SK-N-SH (cell line): ENCODE results near the gene WDR87. TPM values are rescaled to one million over a fixed set of nuclear protein-coding genes. Genes with fewer than 3 reads are reported as not detected.

Experiments used
- CTCF ChIA-PET: fragments of 300-600, 350-600 bp; formaldehyde crosslinking; extraction: SDS; loops from one replicate; lab custom pipeline; 2021; lab: Yijun Ruan, JAX
- POLR2A ChIA-PET: fragments of 350-600 bp; sonication (Branson Sonifier 250); formaldehyde crosslinking; extraction: SDS; loops from one replicate; lab custom pipeline; 2020; ENCODE audit warnings: antibody characterized with exemption, inconsistent platforms; lab: Yijun Ruan, JAX
- DNase-seq: peaks from one replicate; pipeline ENCODE4 v3.0.0; 2012
- H2AFZ ChIP-seq: fragments of 200-600 bp; sonication (generic); 2 replicates; pipeline ENCODE4 v1.8.1; 2016; ENCODE audit warnings: antibody characterized with exemption, mild to moderate bottlenecking, low read depth
- H3F3A ChIP-seq: fragments of 200-600 bp; sonication (generic); replicated peaks from 2 replicates; pipeline ENCODE3; 2016; ENCODE audit warnings: antibody characterized with exemption, mild to moderate bottlenecking; ENCODE audit not compliant: insufficient read depth
- H3K27ac ChIP-seq, 2 experiments: fragments of 200-500 bp in 1 of 2; fragments of 200-600 bp in 1 of 2; sonication (Bioruptor generic) in 1 of 2; sonication (generic), shearing (Covaris generic) in 1 of 2; 2 replicates each; pipeline versions ENCODE4 v1.5.1 to v1.6.1; 2014 to 2016; ENCODE audit warnings: low read depth in 2 of 2, inconsistent platforms in 1 of 2, low read length in 1 of 2, mild to moderate bottlenecking in 1 of 2, mixed read lengths in 1 of 2
- H3K27me3 ChIP-seq: fragments of 200-600 bp; sonication (generic), shearing (Covaris generic); 2 replicates; pipeline ENCODE4 v1.6.1; 2016; ENCODE audit warnings: mixed run types; ENCODE audit not compliant: insufficient read depth
- H3K36me3 ChIP-seq, 2 experiments: fragments of 200-500 bp in 1 of 2; fragments of 200-600 bp in 1 of 2; sonication (Bioruptor generic) in 1 of 2; sonication (generic) in 1 of 2; replicated peaks in 1 of 2; 2 replicates each; pipeline versions ENCODE3 to v1.5.1; 2014 to 2016; ENCODE audit warnings: low read length in 1 of 2, mild to moderate bottlenecking in 1 of 2; ENCODE audit not compliant: insufficient read depth in 2 of 2, control insufficient read depth in 1 of 2
- H3K4me1 ChIP-seq, 2 experiments: fragments of 200-500 bp in 1 of 2; fragments of 200-600 bp in 1 of 2; sonication (Bioruptor generic) in 1 of 2; sonication (generic), shearing (Covaris generic) in 1 of 2; 2 replicates each; pipeline versions ENCODE4 v1.5.1 to v1.6.1; 2014 to 2016; ENCODE audit warnings: low read depth in 1 of 2, low read length in 1 of 2, mixed run types in 1 of 2; ENCODE audit not compliant: insufficient read depth in 2 of 2, control insufficient read depth in 1 of 2
- H3K4me2 ChIP-seq: fragments of 200-600 bp; sonication (generic), shearing (Covaris generic); 2 replicates; pipeline ENCODE4 v1.6.1; 2017; ENCODE audit warnings: mixed run types
- H3K4me3 ChIP-seq, 2 experiments: fragments of 200-500 bp in 1 of 2; fragments of 200-600 bp in 1 of 2; sonication (Bioruptor generic) in 1 of 2; sonication (generic), shearing (Covaris generic) in 1 of 2; 2 replicates each; pipeline versions ENCODE4 v1.5.1 to v1.8.1; 2014 to 2016; ENCODE audit warnings: low read depth in 2 of 2, inconsistent platforms in 1 of 2, low read length in 1 of 2, mild to moderate bottlenecking in 1 of 2, mixed read lengths in 1 of 2, moderate library complexity in 1 of 2
- H3K79me2 ChIP-seq: fragments of 200-600 bp; sonication (generic); 2 replicates; pipeline ENCODE4 v1.8.1; 2017; ENCODE audit warnings: mild to moderate bottlenecking; ENCODE audit not compliant: insufficient read depth
- H3K9ac ChIP-seq: fragments of 200-600 bp; sonication (generic); 2 replicates; pipeline ENCODE4 v1.6.1; 2017; ENCODE audit warnings: mixed run types
- H3K9me2 ChIP-seq: fragments of 200-600 bp; sonication (generic); 2 replicates; pipeline ENCODE4 v1.6.1; 2017; ENCODE audit warnings: mixed run types
- H3K9me3 ChIP-seq: fragments of 200-600 bp; sonication (generic); 2 replicates; pipeline ENCODE4 v1.6.1; 2017; ENCODE audit warnings: mixed run types, mild to moderate bottlenecking, moderate library complexity
- H4K20me1 ChIP-seq: fragments of 200-600 bp; sonication (generic); 2 replicates; pipeline ENCODE4 v1.6.1; 2017; ENCODE audit warnings: mild to moderate bottlenecking, mixed run types; ENCODE audit not compliant: insufficient read depth
- CHD2 ChIP-seq: fragments of 150-350 bp; IDR thresholded peaks from 2 replicates; pipeline ENCODE4 v1.6.1; 2018; ENCODE audit warnings: low read length; ENCODE audit not compliant: partially characterized antibody
- FOXJ3 ChIP-seq: sonication (generic); formaldehyde crosslinking; IDR thresholded peaks from 2 replicates; pipeline ENCODE4 v1.5.1; 2020; ENCODE audit warnings: mild to moderate bottlenecking, missing genetic modification reagents
- FOXM1 ChIP-seq: IDR thresholded peaks from 2 replicates; pipeline ENCODE4 v1.4.0; 2012; ENCODE audit warnings: low read depth, mild to moderate bottlenecking
- GABPA ChIP-seq: IDR thresholded peaks from 2 replicates; pipeline ENCODE4 v1.4.0; 2012; ENCODE audit warnings: low read depth, mild to moderate bottlenecking
- IRF3 ChIP-seq: fragments of 150-350 bp; IDR thresholded peaks from 2 replicates; pipeline ENCODE4 v1.6.1; 2016; ENCODE audit warnings: mild to moderate bottlenecking, low read depth, low read length
- MAX ChIP-seq: IDR thresholded peaks from 2 replicates; pipeline ENCODE4 v1.4.0; 2012; ENCODE audit warnings: low read depth
- MXI1 ChIP-seq: IDR thresholded peaks from 2 replicates; pipeline ENCODE4 v1.6.1; 2012; ENCODE audit warnings: mild to moderate bottlenecking, low read depth, low read length, improper control_type of control experiment
- REST ChIP-seq: IDR thresholded peaks from 2 replicates; pipeline ENCODE4 v1.6.1; 2012; ENCODE audit warnings: mild to moderate bottlenecking, low read depth, low read length, moderate library complexity
- RFX5 ChIP-seq: IDR thresholded peaks from 2 replicates; pipeline ENCODE4 v1.6.1; 2012; ENCODE audit warnings: mild to moderate bottlenecking, improper control_type of control experiment, low read length
- RXRA ChIP-seq: IDR thresholded peaks from 2 replicates; pipeline ENCODE4 v1.4.0; 2012; ENCODE audit warnings: low read depth, mild to moderate bottlenecking, borderline replicate concordance
- TCF12 ChIP-seq: IDR thresholded peaks from 2 replicates; pipeline ENCODE4 v1.4.0; 2012
- USF2 ChIP-seq: fragments of 150-350 bp; IDR thresholded peaks from 2 replicates; pipeline ENCODE4 v1.6.1; 2017; ENCODE audit warnings: antibody characterized with exemption, low read length, low read depth, borderline replicate concordance
- YY1 ChIP-seq: IDR thresholded peaks from 2 replicates; pipeline ENCODE4 v1.4.0; 2012; ENCODE audit warnings: low read depth, mild to moderate bottlenecking
- WGBS: methylation state at CpG from one replicate; pipeline ENCODE4 v1.1.6; 2017; ENCODE audit warnings: low lambda C conversion rate; 5-methylcytosine and 5-hydroxymethylcytosine counted together
- polyA plus RNA-seq, 3 experiments: library from polyadenylated mRNA; depleted of rRNA; stranded (reverse); fragments of >200 nt; gene quantifications; 2 replicates each; pipeline ENCODE4 v1.2.3, GENCODE V29; 2012

Gene WDR87
- polyA plus RNA-seq, 1 of the 3 experiments (the other 2 are of a cell fraction), result not detected

GRCh38 chr19:37886571-37886970, 19.8 kb downstream of the WDR87 start:
- Histone ChIP-seq H3K27me3 (peaks cover 13% of the 10 kb centered on the region; the same call in 1 of the 2 replicates), H3K4me2 (no peak overlapping the region), H4K20me1 (no peaks in the 10 kb centered on the region), H3K9me3 (no peaks in the 10 kb centered on the region), H3F3A (no peaks in the 10 kb centered on the region), H3K9me2 (no peaks in the 10 kb centered on the region), H3K9ac (no peak overlapping the region), H3K36me3 (no peaks in the 10 kb centered on the region), H3K27ac (no peak overlapping the region), H3K4me1 (no peaks in the 10 kb centered on the region), H2AFZ (no peak overlapping the region), H3K4me3 (no peak overlapping the region), H3K79me2 (no peaks in the 10 kb centered on the region)
- no peak for DNase-seq
- WGBS, result 0% methylated on average over 1 of the region's 1 CpG
- ChIA-PET POLR2A (no interaction called here), CTCF (no interaction called here)
- TF ChIP-seq FOXM1 (no peak), YY1 (no peak), MAX (no peak), RFX5 (no peak), GABPA (no peak), FOXJ3 (CRISPR knock-in tag) (no peak), CHD2 (no peak)

- no peak for DNase-seq
- H3K27me3 ChIP-seq, result peaks cover 13% of the 10 kb centered on the region; the same call in 1 of the 2 replicates
- TF ChIP-seq USF2 (no peak), RXRA (no peak), REST (no peak), MXI1 (no peak), TCF12 (no peak), IRF3 (no peak)
- TF ChIP-seq, all 33 proteins: peak for 0
- no peaks in the 10 kb centered on the region for H3K9me3 ChIP-seq
- no peak overlapping the region for H3K27ac ChIP-seq
- H3K4me1 ChIP-seq, result no peaks in the 10 kb centered on the region
- no peak overlapping the region for H3K4me2 ChIP-seq
- ChIA-PET CTCF (interaction anchor here (1.3 to 2.0 kb wide), 3 partner anchors 17 to 257 kb away, joined by 3 to 7 read pairs (median 3); no protein-coding TSS in a partner anchor), POLR2A (no interaction called here)
- H2AFZ ChIP-seq, result no peak overlapping the region
- H3K4me3 ChIP-seq, result no peak overlapping the region
- no peak overlapping the region for H3K9ac ChIP-seq
- no peaks in the 10 kb centered on the region for H4K20me1 ChIP-seq
- H3F3A ChIP-seq, result no peaks in the 10 kb centered on the region
- H3K9me2 ChIP-seq, result no peaks in the 10 kb centered on the region
- 29% methylated on average over 1 of the region's 1 CpG for WGBS
- H3K79me2 ChIP-seq, result no peaks in the 10 kb centered on the region
- H3K36me3 ChIP-seq, result no peaks in the 10 kb centered on the region
Observed at GRCh38 chr19:37885392-37885791, 21.0 kb downstream of the WDR87 start.
